GM19372 (cell line): ENCODE results near the gene CLNS1A.
"Not testable (repeated sequence)": the region's sequence is repeated elsewhere in the genome, so short reads cannot be mapped to it uniquely, and the experiment has no call there.

Experiments used
- ATAC-seq: cut with Tn5 transposase; IDR thresholded peaks from one replicate; pipeline ENCODE4 v1.9.1; 2021; ENCODE audit warnings: mild to moderate bottlenecking, low read depth, moderate library complexity; ENCODE audit not compliant: unreplicated experiment

Gene CLNS1A

GRCh38 chr11:77637345-77638165, at the start of gene CLNS1A:
Gene CLNS1A, minus strand, starts transcription at chr11:77637794. Its CDS starts 80 bp downstream, at chr11:77637714.
- ATAC-seq = peak; percentile 98

- no peak for ATAC-seq
Measured at GRCh38 chr11:77687088-77687487, 49.5 kb upstream of the CLNS1A start.

- ATAC-seq = no peak
Measured at GRCh38 chr11:77677138-77677537, 39.5 kb upstream of the CLNS1A start.

- ATAC-seq = no peak
Measured at GRCh38 chr11:77672264-77672663, 34.7 kb upstream of the CLNS1A start.

GRCh38 chr11:77669848-77670511, 32.4 kb upstream of the CLNS1A start:
- no peak for ATAC-seq

GRCh38 chr11:77668760-77669159, 31.2 kb upstream of the CLNS1A start:
- no peak for ATAC-seq

GRCh38 chr11:77665240-77665965, 27.8 kb upstream of the CLNS1A start:
- ATAC-seq = no peak

- no peak for ATAC-seq
Measured at GRCh38 chr11:77661670-77662069, 24.1 kb upstream of the CLNS1A start.

- no peak for ATAC-seq
Measured at GRCh38 chr11:77660947-77661346, 23.4 kb upstream of the CLNS1A start.

- ATAC-seq = no peak
Measured at GRCh38 chr11:77658213-77659013, 20.8 kb upstream of the CLNS1A start.

GRCh38 chr11:77656362-77656761, 18.8 kb upstream of the CLNS1A start:
- no peak for ATAC-seq

GRCh38 chr11:77654770-77655434, 17.3 kb upstream of the CLNS1A start:
- no peak for ATAC-seq

- no peak for ATAC-seq
Measured at GRCh38 chr11:77650123-77650522, 12.5 kb upstream of the CLNS1A start.

- no peak for ATAC-seq
Measured at GRCh38 chr11:77647654-77648305, 10.2 kb upstream of the CLNS1A start.

- ATAC-seq = no peak
Measured at GRCh38 chr11:77644887-77645286, 7.3 kb upstream of the CLNS1A start.

- no peak for ATAC-seq
Measured at GRCh38 chr11:77642228-77642627, 4.6 kb upstream of the CLNS1A start.

- ATAC-seq = no peak
Measured at GRCh38 chr11:77636731-77637344, 756 bp downstream of the CLNS1A start.

GRCh38 chr11:77633926-77634325, 3.7 kb downstream of the CLNS1A start:
- not testable (repeated sequence) for ATAC-seq

- ATAC-seq = no peak
Measured at GRCh38 chr11:77630157-77630710, 7.4 kb downstream of the CLNS1A start.
